GM21576 (cell line): Measurements from ENCODE around the gene POU3F1.

Source experiments
- ATAC-seq: cut with Tn5 transposase; IDR thresholded peaks from one replicate; pipeline ENCODE4 v1.9.1; 2021; ENCODE audit warnings: mild to moderate bottlenecking, moderate library complexity; ENCODE audit not compliant: unreplicated experiment

Gene POU3F1

GRCh38 chr1:38074302-38074677 lies 27.7 kb upstream of the POU3F1 start:
- ATAC-seq: no peak

GRCh38 chr1:38073534-38074301 lies 27.1 kb upstream of the POU3F1 start:
- no peak for ATAC-seq

GRCh38 chr1:38072858-38073257 lies 26.3 kb upstream of the POU3F1 start:
- ATAC-seq: no peak

GRCh38 chr1:38071312-38072256 lies 25.0 kb upstream of the POU3F1 start:
- no peak for ATAC-seq

GRCh38 chr1:38068980-38069340 lies 22.4 kb upstream of the POU3F1 start:
- no peak for ATAC-seq

GRCh38 chr1:38068220-38068979 lies 21.8 kb upstream of the POU3F1 start:
- no peak for ATAC-seq

GRCh38 chr1:38064197-38064903 lies 17.8 kb upstream of the POU3F1 start:
- ATAC-seq: no peak

GRCh38 chr1:38063616-38064015 lies 17.0 kb upstream of the POU3F1 start:
- ATAC-seq: no peak

- ATAC-seq: no peak
Measured at GRCh38 chr1:38062361-38063288, 16.0 kb upstream of the POU3F1 start.

GRCh38 chr1:38061883-38062328 lies 15.3 kb upstream of the POU3F1 start:
- ATAC-seq: peak; percentile 53

- ATAC-seq: no peak
Measured at GRCh38 chr1:38061290-38061689, 14.7 kb upstream of the POU3F1 start.

GRCh38 chr1:38060498-38060897 lies 13.9 kb upstream of the POU3F1 start:
- ATAC-seq: no peak

- no peak for ATAC-seq
Measured at GRCh38 chr1:38059635-38060250, 13.2 kb upstream of the POU3F1 start.

- ATAC-seq: no peak
Measured at GRCh38 chr1:38055965-38056364, 9.4 kb upstream of the POU3F1 start.

GRCh38 chr1:38055398-38055797 lies 8.8 kb upstream of the POU3F1 start:
- no peak for ATAC-seq

- no peak for ATAC-seq
Measured at GRCh38 chr1:38053416-38054091, 7.0 kb upstream of the POU3F1 start.

GRCh38 chr1:38052750-38053415 lies 6.3 kb upstream of the POU3F1 start:
- ATAC-seq: no peak

- no peak for ATAC-seq
Measured at GRCh38 chr1:38051079-38051543, 4.5 kb upstream of the POU3F1 start.
